Transverse colon (tissue), 4 donors: ENCODE results near the gene SLC25A29. TPM values are rescaled to one million over a fixed set of nuclear protein-coding genes. Genes with fewer than 3 reads are reported as not detected.

Experiments used
- DNase-seq: peaks from one replicate; pipeline ENCODE4 v3.0.0-alpha.2; 2019
- H3K27ac ChIP-seq, 4 donors: fragments of 200-600 bp; sonication (generic); 2 replicates each; pipeline ENCODE4 v1.5.1; 2016 to 2018; ENCODE audit warnings: inconsistent platforms in 4 of 4
- H3K27me3 ChIP-seq: fragments of 200-600 bp; sonication (generic); 2 replicates; pipeline ENCODE4 v1.5.1; 2017; ENCODE audit warnings: inconsistent platforms
- H3K36me3 ChIP-seq, 4 donors: fragments of 200-600 bp; sonication (generic); 2 replicates each; pipeline ENCODE4 v1.5.1; 2017 to 2019; ENCODE audit warnings: inconsistent platforms in 4 of 4
- H3K4me1 ChIP-seq, 4 donors: fragments of 200-600 bp; sonication (generic); 2 replicates each; pipeline ENCODE4 v1.5.1; 2017 to 2020; ENCODE audit warnings: inconsistent platforms in 4 of 4
- H3K4me3 ChIP-seq, 4 donors: fragments of 200-600 bp; sonication (generic); 1 replicate in 1 of 4; 2 replicates in 3 of 4; pipeline versions ENCODE4 v1.5.1 to v1.6.1; 2017 to 2019; ENCODE audit warnings: inconsistent platforms in 4 of 4
- H3K9me3 ChIP-seq, 2 donors: fragments of 200-600 bp; sonication (generic); 2 replicates each; pipeline ENCODE4 v1.5.1; 2017 to 2019; ENCODE audit warnings: inconsistent platforms in 2 of 2
- EP300 ChIP-seq: sonication (generic); formaldehyde crosslinking; IDR thresholded peaks from one replicate; pipeline ENCODE4 v1.6.1; 2017; ENCODE audit warnings: antibody characterized with exemption, low read depth
- POLR2A ChIP-seq: fragments of 450-650 bp; IDR thresholded peaks from one replicate; pipeline ENCODE4 v1.6.1; 2016; ENCODE audit warnings: antibody characterized with exemption, mild to moderate bottlenecking, moderate library complexity
- POLR2AphosphoS5 ChIP-seq, 3 donors: sonication (generic); formaldehyde crosslinking; IDR thresholded peaks; one replicate each; pipeline ENCODE4 v1.6.1; 2016; ENCODE audit warnings: antibody characterized with exemption in 3 of 3
- WGBS, 2 donors: methylation state at CpG; one replicate each; pipeline ENCODE4 v1.1.5; 2018; ENCODE audit warnings: low coverage in 1 of 2; 5-methylcytosine and 5-hydroxymethylcytosine counted together
- in situ Hi-C, 4 donors: fragments of 200-750 bp; cut with MboI; loops; one replicate each; pipeline versions ENCODE4 v1.15.0 to v1.15.1; 2017; ENCODE audit warnings: low sequenced_read_pairs in 3 of 4, low pct_ligation_motif_present in 1 of 4, low pct_unique_long_range_greater_than_20kb in 1 of 4
- intact Hi-C: fragments of 100-400 bp; cut with DNase I; formaldehyde crosslinking; loops from one replicate; pipeline ENCODE4 v1.15.1; 2023; ENCODE audit warnings: low total_unique reads
- total RNA-seq, 4 donors: library from RNA; depleted of rRNA; stranded (reverse); fragments of >200 nt; gene quantifications; one replicate each; pipeline ENCODE4 v1.1.0, GENCODE V29; 2016
- TF ChIP-seq, protein P1 (sequence below), 5 experiments: fragments of 200-600 bp in 3 of 5; fragments of 450-650 bp in 2 of 5; sonication (generic) in 3 of 5; IDR thresholded peaks; 1 replicate in 2 of 5; 2 replicates in 3 of 5; pipeline ENCODE4 v1.5.1; 2016 to 2017; ENCODE audit warnings: antibody characterized with exemption in 5 of 5, inconsistent platforms in 3 of 5, mild to moderate bottlenecking in 2 of 5, moderate library complexity in 1 of 5

SLC25A29 gene
- total RNA-seq, 4 donors from 2014 or later, result 16.8 to 62.7 (median 19.7) TPM

DNA sequence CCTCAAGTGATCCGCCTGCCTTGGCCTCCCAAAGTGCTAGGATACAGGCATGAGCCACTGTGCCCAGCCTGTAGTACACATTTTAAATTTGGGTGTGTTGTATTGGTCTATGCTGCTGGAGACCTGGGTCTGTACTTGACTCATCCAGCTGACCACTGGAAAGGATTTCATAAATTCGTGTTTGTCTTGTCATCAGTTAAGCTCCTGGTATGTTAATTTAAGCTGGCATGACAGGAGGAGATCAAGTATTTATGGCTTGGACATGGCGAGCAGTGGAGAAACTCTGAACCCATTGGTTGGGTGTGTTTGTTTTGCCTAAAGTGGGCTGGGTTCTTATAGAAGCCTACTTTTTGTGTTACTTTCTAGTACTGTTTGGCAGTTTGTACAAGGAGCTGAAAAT lies 43.1 kb downstream of the SLC25A29 start:
- TF ChIP-seq EP300, result no peak
- no peak for DNase-seq
- peaks cover 0 to 43% (median 21%) of the 10 kb centered on the region in 4 donors for H3K4me1 ChIP-seq
- no peaks in the 10 kb centered on the region for H3K9me3 ChIP-seq
- intact Hi-C loops, result no loop called here
- no peaks in the 10 kb centered on the region for H3K27me3 ChIP-seq
- H3K36me3 ChIP-seq, result peaks cover 0 to 13% (median 0%) of the 10 kb centered on the region in 4 donors
- in situ Hi-C loops, result loop anchor here in 1 of 4 donors (25.0 kb wide), 1 partner anchor 374 kb away; no protein-coding TSS in a partner anchor
- H3K27ac ChIP-seq, result no peak overlapping the region
- H3K4me3 ChIP-seq, result no peak overlapping the region
- WGBS, 2 donors, result 55 to 67% methylated on average over 2 to 3 of the region's 3 CpGs

DNA sequence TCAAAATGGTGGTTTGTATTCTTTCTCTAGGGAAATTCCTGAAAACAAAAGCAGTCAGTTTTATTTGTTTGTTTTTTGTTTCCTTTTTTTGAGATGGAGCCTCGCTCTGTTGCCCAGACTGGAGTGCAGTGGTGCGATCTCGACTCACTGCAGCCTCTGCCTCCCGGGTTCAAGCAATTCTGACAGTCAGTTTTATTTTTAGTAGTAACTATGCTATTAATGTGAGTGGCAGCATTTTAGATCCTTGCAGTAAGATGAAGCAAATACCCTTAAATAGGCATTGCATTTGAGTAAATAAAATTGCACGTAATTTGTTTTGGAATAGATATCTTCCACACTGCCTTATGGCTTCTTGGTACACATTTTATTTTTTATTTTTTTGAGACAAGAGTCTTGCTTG lies 43.7 kb downstream of the SLC25A29 start:
- H3K36me3 ChIP-seq, result peaks cover 0 to 13% (median 0%) of the 10 kb centered on the region in 4 donors
- no peak overlapping the region for H3K4me3 ChIP-seq
- no peak overlapping the region for H3K27ac ChIP-seq
- H3K27me3 ChIP-seq, result no peaks in the 10 kb centered on the region
- H3K9me3 ChIP-seq, result no peaks in the 10 kb centered on the region
- intact Hi-C loops (no loop called here), in situ Hi-C loops (loop anchor here in 1 of 4 donors (25.0 kb wide), 1 partner anchor 375 kb away; no protein-coding TSS in a partner anchor)
- TF ChIP-seq POLR2A (no peak), EP300 (no peak), POLR2AphosphoS5 (IDR thresholded peaks at IDR 0.05) (no peak)
- TF ChIP-seq, protein P1, sequence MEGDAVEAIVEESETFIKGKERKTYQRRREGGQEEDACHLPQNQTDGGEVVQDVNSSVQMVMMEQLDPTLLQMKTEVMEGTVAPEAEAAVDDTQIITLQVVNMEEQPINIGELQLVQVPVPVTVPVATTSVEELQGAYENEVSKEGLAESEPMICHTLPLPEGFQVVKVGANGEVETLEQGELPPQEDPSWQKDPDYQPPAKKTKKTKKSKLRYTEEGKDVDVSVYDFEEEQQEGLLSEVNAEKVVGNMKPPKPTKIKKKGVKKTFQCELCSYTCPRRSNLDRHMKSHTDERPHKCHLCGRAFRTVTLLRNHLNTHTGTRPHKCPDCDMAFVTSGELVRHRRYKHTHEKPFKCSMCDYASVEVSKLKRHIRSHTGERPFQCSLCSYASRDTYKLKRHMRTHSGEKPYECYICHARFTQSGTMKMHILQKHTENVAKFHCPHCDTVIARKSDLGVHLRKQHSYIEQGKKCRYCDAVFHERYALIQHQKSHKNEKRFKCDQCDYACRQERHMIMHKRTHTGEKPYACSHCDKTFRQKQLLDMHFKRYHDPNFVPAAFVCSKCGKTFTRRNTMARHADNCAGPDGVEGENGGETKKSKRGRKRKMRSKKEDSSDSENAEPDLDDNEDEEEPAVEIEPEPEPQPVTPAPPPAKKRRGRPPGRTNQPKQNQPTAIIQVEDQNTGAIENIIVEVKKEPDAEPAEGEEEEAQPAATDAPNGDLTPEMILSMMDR (IDR thresholded peaks at IDR 0.05), result no peak
- 71 to 78% methylated on average over 5 of the region's 5 CpGs for whole genome bisulfite sequencing, 2 donors
- peaks cover 0 to 44% (median 22%) of the 10 kb centered on the region in 4 donors for H3K4me1 ChIP-seq
- no peak for DNase-seq

DNA sequence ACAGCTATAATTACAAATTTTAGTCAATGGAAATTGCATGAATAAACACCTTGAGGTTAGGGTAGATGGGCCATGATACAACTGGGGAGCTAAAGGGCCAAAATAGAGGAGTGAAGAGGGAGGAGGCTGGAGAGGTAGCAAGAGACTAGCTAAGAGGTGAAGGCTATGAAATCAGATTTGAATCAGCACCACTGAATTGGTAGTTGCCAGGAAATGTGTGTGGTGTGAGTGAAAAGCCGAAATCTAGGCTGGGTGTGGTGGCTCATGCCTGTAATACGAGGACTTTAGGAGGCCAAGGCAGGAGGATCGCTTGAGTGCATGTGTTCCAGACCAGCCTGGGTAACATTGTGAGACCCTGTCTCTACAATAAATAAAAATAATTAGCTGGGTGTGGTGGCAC lies 44.6 kb downstream of the SLC25A29 start:
- Histone ChIP-seq H3K9me3 (no peaks in the 10 kb centered on the region), H3K4me1 (peaks cover 0 to 47% (median 18%) of the 10 kb centered on the region in 4 donors), H3K27ac (no peak overlapping the region), H3K4me3 (no peak overlapping the region), H3K27me3 (no peaks in the 10 kb centered on the region), H3K36me3 (peaks cover 0 to 6% (median 0%) of the 10 kb centered on the region in 4 donors)
- no peak for DNase-seq
- intact Hi-C loops (no loop called here), in situ Hi-C loops (loop anchor here in 1 of 4 donors (25.0 kb wide), 1 partner anchor 376 kb away; no protein-coding TSS in a partner anchor)
- TF ChIP-seq POLR2A, result no peak
- TF ChIP-seq, protein P1 (IDR thresholded peaks at IDR 0.05), result no peak
- TF ChIP-seq EP300, result no peak
- no peak for TF ChIP-seq POLR2AphosphoS5 (IDR thresholded peaks at IDR 0.05)
- WGBS, 2 donors, result 56% methylated on average over 3 of the region's 3 CpGs; no CpG with 5 or more reads in 1 of the 2 donors

DNA sequence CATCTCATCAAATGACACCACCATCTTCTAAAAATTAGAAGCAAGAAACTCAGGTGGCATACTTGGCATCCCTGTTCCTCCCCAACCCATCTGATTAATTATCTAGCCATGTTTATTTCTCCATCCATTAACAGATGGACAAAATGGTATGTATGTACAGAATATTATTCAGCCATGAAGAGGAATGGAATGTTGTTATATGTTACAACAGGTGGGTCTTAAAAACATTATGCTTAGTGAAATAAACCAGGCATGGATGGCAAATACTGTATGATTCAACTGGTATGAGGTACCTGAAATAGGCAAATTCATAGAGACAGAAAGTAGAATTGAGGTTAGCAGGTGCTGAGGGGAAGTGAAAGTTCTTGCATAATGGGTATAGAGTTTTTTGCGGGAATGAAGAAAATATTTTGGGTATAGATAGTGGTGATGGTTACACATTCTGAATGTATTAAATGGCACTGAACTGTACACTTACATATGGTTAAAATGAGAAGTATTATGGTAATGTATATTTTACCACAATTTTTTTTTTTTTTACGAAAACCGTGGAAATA lies 49.8 kb downstream of the SLC25A29 start:
- intact Hi-C loops, result no loop called here
- H3K36me3 ChIP-seq, result no peaks in the 10 kb centered on the region
- H3K27ac ChIP-seq, result no peak overlapping the region
- H3K27me3 ChIP-seq, result no peaks in the 10 kb centered on the region
- H3K4me3 ChIP-seq, result no peak overlapping the region
- in situ Hi-C loops, result loop anchor here in 1 of 4 donors (25.0 kb wide), 1 partner anchor 381 kb away; no protein-coding TSS in a partner anchor
- WGBS, 2 donors, result 79 to 93% methylated on average over 3 of the region's 3 CpGs
- peaks cover 9 to 62% (median 20%) of the 10 kb centered on the region in 4 donors for H3K4me1 ChIP-seq
- H3K9me3 ChIP-seq, result no peaks in the 10 kb centered on the region
- no peak for DNase-seq
- TF ChIP-seq POLR2A (no peak), EP300 (no peak), POLR2AphosphoS5 (IDR thresholded peaks at IDR 0.05) (no peak)
- TF ChIP-seq, protein P1 (IDR thresholded peaks at IDR 0.05), result no peak

DNA sequence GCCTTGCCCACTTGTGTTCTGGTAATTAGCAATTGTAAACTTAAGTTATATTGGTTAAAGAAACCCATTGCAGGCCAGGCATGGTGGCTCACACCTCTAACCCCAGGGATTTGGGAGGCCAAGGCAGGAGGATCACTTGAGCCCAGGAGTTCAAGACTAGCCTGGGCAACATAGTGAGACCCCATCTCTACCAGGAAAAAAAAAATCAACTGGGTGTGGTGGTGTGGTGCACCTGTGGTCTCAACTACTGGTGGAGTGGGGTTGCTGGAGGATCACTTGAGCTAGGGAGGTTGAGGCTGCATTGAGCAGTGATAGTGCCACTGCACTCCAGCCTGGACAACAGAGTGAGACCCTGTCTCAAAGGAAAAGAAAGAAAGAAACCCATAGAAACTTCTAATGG lies 53.6 kb downstream of the SLC25A29 start:
- DNase-seq, result no peak
- in situ Hi-C loops, result loop anchor here in 1 of 4 donors (25.0 kb wide), 1 partner anchor 385 kb away; no protein-coding TSS in a partner anchor
- no peak for TF ChIP-seq EP300
- TF ChIP-seq, protein P1 (IDR thresholded peaks at IDR 0.05), result no peak
- no peak for TF ChIP-seq POLR2A
- no peak for TF ChIP-seq POLR2AphosphoS5 (IDR thresholded peaks at IDR 0.05)

More for the DNA sequence above, 53.6 kb downstream of the SLC25A29 start:
- Histone ChIP-seq H3K36me3 (no peaks in the 10 kb centered on the region), H3K4me1 (peaks cover 13 to 71% (median 25%) of the 10 kb centered on the region in 4 donors), H3K27me3 (no peaks in the 10 kb centered on the region), H3K9me3 (no peaks in the 10 kb centered on the region), H3K27ac (no peak overlapping the region), H3K4me3 (no peak overlapping the region)
- intact Hi-C loops, result no loop called here
